CD4-positive, alpha-beta T cell treated with Interleukin-12 subunit alpha and Interleukin-12 subunit beta, for 1 hour (primary cell): ENCODE results near the gene ZNF385C.
"Not testable (repeated sequence)": the region's sequence is repeated elsewhere in the genome, so short reads cannot be mapped to it uniquely, and the experiment has no call there.

Experiments used
- DNase-seq: peaks from one replicate; pipeline ENCODE4 v3.0.0-alpha.2; 2020

Gene ZNF385C, protein sequence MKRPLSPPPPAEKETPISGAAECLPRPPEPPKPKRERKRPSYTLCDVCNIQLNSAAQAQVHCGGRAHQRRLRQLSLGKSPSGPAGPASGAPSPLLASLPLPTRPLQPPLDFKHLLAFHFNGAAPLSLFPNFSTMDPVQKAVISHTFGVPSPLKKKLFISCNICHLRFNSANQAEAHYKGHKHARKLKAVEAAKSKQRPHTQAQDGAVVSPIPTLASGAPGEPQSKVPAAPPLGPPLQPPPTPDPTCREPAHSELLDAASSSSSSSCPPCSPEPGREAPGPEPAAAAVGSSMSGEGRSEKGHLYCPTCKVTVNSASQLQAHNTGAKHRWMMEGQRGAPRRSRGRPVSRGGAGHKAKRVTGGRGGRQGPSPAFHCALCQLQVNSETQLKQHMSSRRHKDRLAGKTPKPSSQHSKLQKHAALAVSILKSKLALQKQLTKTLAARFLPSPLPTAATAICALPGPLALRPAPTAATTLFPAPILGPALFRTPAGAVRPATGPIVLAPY

GRCh38 chr17:42097691-42098631 is at the start of gene ZNF385C:
ZNF385C (minus strand) TSS chr17:42098473; CDS start chr17:42063056, 35,417 bp downstream.
- DNase-seq, result peak; percentile 58

DNA sequence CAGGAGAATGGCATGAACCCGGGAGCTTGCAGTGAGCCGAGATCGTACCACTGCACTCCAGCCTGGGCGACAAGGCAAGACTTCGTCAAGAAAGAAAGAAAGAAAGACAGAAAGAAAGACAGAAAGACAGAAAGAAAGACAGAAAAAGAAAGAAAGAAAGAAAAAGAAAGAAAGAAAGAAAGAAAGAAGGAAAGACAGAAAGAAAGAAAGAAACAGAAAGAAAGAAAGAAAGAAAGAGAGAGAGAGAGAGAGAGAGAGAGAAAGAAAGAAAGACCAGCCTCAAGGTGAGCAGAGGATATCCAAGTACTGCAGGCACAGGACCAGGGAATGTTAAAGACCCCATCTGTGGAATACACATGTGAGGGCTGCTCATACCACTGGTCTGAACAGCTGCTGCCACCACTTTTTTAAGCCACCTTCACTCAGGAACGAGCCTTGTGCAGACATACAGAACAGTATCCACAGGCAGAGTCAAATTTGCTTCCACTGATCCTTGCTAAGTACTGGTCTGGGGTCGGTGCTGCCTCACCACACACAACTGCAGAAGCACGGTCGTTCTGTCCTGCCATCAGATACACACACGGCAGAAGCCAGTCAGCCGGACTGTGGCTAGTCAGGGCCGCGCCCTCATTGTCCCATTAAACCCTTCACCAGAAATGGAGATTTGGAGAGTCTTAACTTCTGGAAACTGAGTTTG is 48.8 kb upstream of the ZNF385C start:
- no peak for DNase-seq

DNA sequence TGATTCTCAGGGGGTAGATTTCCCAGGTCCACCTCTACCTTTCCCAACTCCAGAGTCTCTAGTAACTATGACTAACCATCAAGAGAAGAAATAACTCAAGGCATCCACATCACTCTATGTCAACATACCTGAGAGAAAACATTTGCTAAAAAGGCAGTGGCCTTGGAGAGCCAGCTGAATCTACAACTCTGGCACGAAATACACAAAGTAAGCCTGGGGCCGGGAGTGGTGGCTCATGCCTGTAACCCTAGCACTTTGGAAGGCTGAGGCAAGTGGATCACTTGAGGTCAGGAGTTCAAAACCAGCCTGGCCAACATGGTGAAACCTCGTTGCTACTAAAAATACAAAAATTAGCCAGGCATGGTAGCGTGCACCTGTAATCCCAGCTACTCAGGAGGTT is 44.9 kb upstream of the ZNF385C start:
- not testable (repeated sequence) for DNase-seq

DNA sequence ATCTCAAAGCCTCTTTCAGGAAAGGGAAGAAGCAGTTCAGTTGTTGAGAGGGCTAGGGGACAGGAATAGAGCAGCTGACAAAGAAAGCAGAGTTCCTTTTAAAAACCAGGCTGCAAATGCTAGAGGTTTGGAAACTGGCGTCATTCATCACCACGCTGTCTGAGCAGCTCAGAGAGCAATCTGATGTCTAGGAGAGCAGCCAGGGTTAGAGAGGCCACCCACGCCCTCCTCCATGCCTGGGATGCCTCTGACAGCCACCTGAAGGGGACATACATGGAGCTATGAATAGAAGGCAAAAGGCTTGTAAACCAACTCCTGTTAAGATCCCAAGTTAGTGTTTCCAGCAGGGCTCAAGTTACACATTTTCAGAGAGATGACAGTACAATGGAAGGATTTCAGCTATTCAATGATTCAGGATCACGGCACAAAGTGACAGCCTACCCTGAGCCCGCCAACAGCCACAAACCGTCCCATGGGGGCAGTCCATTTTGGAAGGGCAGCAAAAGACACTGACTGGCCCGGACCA is 44.2 kb upstream of the ZNF385C start:
- DNase-seq, result no peak

DNA sequence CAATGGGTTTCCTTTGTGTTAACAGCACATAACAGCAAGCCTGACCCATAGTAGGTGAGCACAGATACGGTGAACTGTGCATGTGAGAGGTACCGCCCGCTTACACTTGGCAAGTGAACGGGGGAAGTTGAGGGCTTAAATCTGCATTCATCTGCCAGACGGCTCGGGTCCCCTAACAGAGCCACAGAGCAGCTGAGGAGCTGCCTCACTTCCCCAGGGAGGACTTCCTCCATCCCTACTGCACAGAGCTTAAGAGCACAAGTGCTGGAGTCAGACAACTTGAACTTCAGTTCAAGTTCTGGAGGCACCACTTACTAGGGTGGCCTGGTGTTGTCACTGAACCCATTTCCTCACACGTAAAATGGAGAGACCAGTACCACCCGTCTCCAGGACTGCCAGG is 43.1 kb upstream of the ZNF385C start:
- DNase-seq, result no peak

DNA sequence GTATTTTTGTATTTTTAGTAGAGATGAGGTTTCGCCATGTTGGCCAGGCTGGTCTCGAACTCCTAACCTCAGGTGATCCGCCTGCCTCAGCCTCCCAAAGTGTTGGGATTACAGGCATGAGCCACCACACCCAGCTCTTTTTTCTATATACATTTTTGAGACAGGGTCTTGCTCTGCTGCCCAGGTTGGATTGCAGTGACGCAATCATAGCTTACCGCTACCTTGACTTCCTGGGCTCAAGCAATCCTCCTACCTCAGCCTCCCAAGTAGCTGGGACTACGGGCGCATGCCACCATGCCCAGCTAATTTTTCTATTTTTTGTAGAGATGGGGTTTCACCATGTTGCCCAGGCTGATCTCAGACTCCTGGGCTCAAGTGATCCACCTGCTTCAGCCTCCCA is 42.4 kb upstream of the ZNF385C start:
- DNase-seq, result not testable (repeated sequence)

DNA sequence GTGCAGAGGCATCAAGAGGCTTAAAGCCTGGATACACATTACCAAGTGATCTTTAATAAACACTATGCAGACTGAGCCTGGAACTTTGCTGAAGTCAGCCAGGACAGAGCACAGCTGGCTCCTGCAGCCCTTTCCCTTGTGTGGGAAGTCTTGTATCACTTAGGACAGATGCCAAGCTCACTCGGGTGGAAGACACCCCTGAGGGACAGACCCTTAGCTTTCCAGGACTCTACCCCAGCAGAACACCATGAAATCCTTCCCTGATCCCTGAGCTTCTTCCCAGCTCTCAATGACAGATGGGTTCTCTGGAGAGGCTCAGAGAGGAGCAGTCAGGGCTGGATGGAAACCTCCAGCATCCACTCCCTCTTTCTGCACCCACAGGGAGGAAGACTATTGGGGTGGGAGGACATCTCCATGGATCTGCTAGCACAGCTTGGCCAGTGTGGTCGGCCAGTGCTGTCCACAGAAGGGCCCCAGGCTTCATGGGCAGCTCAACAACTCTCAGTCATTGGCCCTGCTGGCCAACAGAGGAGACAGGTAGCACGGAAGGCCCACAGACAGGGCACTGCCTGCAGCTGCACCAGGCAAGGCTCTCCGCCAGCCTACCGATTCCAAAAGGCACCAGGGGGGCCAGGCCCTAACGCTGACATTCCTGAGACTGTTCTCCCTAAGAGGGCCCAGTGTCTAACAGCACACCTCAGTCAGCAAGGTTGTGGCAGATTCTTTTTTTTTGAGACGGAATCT is 40.6 kb upstream of the ZNF385C start:
- no peak for DNase-seq

- no peak for DNase-seq
Observed at GRCh38 chr17:42136654-42137051, 38.4 kb upstream of the ZNF385C start.

DNA sequence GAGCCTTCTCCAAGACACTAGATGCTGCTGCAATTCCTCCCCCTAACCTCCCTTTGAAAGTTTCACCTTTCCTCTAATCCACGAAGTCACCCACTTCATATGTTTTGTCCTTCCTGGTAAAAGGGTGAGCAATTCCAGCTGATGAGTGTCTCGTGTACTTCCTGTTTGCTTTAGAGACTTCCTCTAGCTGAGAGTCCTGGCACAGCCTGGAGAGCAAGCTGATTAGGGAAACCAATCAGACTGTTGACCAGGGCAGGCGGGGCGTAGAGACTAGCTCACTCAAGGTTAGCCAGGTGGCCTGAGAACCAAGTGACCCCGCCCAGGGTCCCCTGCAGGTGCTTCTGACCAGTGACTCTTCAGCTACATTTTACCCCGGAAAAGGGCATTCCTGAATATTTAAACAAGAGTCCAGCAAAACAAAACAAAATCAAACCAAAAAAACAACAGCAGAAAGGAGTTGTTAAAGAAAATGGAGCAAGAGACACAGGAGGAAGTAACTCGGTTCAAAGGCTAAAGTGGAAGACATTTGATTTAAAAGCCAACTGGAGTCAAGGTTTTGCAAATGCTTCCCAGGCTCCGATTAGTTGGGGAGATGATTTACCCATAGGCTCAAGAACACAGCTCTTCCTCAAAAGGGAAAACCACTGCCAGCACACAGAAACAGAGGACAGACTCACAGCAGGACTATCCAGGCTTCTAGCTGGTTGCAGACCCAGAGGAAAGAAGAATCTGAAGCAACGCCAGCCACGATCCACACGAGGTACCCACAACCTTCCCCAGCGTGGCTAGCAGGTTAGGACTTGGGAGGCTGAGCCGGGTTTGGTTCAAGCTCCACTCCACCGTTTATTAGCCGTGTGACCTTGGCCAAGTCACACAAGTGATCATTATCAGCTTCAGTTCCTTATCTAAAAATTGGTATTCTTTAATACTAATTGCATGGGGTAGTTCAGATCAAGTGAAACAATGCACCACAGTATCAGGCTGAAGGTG is 37.7 kb upstream of the ZNF385C start:
- no peak for DNase-seq

DNA sequence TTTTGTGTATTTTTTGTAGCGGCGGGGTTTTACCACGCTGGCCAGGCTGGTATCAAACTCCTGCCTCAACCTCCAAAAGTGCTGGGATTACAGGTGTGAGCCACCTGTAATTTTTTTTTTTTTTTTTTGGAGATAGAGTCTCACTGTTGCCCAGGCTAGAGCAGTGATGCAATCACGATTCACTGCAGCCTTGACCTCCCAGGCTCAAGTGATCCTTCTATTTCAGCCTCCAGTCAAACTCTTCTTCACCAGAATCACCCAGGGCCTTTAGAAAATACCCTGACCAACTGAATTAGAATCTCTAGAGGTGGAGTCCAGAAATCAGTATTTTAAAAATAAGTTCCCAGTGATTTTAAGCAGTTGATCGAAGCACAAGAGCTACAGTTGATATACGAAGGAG is 36.9 kb upstream of the ZNF385C start:
- DNase-seq, result no peak

DNA sequence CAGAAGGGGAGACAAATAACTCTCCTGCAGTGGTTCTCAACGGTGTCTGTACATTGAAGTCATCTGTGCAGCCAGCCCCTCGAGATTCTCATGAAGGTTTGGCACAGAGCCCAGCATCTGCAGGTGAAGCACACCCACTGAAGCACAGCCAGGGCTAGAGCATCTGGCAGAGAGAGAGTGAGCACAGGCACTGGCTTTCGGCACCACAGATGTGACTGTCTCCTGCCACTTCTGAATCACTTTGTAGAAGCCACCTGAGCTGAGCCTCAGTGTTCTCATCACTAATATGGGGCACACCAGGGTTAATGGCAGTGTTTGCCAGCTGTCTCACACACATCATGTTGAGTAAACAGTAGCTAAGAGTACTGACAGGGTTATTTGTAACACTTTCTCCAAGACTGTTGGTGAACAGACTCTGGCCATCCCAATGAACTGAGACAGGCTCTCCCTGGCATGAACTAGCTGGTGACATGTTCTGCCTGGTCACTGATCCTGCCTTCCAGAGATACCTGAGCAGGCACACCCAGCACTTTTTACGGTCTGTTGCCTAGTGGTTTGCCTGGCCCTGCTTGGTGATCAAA is 35.3 kb upstream of the ZNF385C start:
- DNase-seq, result peak; percentile 21

GRCh38 chr17:42132941-42133340 is 34.7 kb upstream of the ZNF385C start:
- DNase-seq, result no peak

GRCh38 chr17:42131981-42132432 is 33.7 kb upstream of the ZNF385C start:
- DNase-seq, result no peak

DNA sequence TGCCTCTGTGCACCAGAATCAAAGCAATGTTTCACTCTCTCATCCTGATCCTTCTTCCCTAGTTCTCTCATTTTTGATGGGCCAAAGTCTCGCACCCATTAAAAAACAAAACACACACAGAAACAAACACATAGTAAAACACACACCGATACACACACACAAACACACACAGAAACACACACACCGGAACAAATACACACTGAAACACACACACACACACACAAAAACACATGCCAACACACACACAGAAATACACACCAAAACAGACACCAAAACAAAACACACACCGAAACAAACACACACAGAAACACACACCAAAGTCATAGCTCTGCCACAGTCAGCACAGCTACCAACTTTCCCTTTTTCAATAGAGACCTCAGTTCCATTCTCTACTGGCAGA is 33.0 kb upstream of the ZNF385C start:
- DNase-seq, result no peak

GRCh38 chr17:42130310-42130936 is 32.1 kb upstream of the ZNF385C start:
- DNase-seq, result no peak

DNA sequence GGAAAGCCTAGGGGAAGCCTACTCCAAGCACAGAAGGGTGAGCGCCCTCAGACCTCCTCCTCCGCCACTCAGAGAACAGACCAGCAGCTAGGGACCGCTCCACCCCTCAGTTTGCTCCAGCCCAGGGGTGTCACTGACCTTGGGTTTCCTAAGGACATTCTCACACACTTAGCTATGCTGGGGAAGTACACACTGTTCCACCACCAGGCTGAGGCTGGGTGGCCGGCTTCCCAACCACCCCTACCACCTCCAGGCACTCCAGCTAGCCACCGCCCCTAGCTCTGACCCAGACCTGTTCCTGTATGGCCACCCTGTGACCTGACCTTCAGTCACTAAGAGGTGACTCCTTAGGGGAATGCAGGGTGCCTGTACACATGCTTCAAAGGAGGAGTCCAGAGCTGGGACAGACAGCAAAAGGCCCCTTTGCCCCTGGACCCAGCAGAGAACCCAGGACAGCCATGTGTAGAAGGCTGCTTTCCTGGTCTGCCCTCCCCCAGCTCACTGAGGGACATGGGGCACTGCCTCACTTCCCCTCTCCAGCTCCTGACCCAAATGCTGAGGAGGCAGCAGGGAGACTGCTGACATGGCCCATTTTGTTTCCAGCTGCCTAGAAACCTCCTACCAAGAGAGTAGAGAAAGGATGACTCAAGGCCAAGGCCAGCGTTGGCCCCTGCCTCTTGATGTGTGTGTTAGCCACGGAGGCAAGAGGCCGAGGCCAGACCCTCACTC is 31.0 kb upstream of the ZNF385C start:
- no peak for DNase-seq

- no peak for DNase-seq
Observed at GRCh38 chr17:42127414-42127813, 29.1 kb upstream of the ZNF385C start.

GRCh38 chr17:42126836-42127235 is 28.6 kb upstream of the ZNF385C start:
- DNase-seq, result no peak

DNA sequence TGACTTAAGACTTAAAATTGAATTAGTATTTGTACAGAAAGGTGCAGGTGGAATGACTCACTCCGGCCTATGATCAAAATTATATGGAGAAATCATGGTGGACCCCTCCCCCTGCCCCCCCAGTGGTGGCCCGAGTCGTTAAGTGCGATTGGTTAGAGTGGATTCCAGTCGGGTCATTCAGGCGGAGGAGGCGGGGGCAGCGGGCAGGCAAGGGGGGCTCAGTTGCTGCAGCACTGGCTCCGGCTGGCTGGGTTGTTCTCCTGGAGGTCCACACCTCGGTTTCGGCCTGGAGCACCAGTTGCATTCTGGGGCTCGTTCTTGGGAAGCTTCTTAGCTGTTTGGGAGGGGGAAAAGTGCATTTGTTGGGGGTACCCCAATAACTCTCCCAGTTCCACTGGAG is 27.3 kb upstream of the ZNF385C start:
- DNase-seq, result no peak
